Measurements from ENCODE around the gene MDGA2. TPM values are rescaled to one million over a fixed set of nuclear protein-coding genes. Genes with fewer than 3 reads are reported as not detected.

The MDGA2 gene
- total RNA-seq, 1 donor = not detected

GRCh38 chr14:47220096-47220495 is 455.3 kb downstream of the MDGA2 start:
- no peak for TF ChIP-seq CTCF (IDR thresholded peaks at IDR 0.05; ENCODE audit: insufficient read depth, low read depth, low read length)
- no peak overlapping the region for H3K4me3 ChIP-seq (ENCODE audit: low read depth, low read length)
- DNase-seq (ENCODE audit: low read depth) = no peak

- TF ChIP-seq CTCF (IDR thresholded peaks at IDR 0.05; ENCODE audit: insufficient read depth, low read depth, low read length) = no peak
Measured at GRCh38 chr14:47211263-47211662, 464.1 kb downstream of the MDGA2 start.

GRCh38 chr14:47210099-47210498 is 465.3 kb downstream of the MDGA2 start:
- no peak for DNase-seq (ENCODE audit: low read depth)
- no peak for TF ChIP-seq CTCF (IDR thresholded peaks at IDR 0.05; ENCODE audit: insufficient read depth, low read depth, low read length)
- no peak overlapping the region for H3K4me3 ChIP-seq (ENCODE audit: low read depth, low read length)

More at GRCh38 chr14:47211263-47211662, 464.1 kb downstream of the MDGA2 start:
- no peak for DNase-seq (ENCODE audit: low read depth)
- H3K4me3 ChIP-seq (ENCODE audit: low read depth, low read length) = no peak overlapping the region

GRCh38 chr14:47208434-47208833 is 467.0 kb downstream of the MDGA2 start:
- H3K4me3 ChIP-seq (ENCODE audit: low read depth, low read length) = no peak overlapping the region
- DNase-seq (ENCODE audit: low read depth) = no peak
- no peak for TF ChIP-seq CTCF (IDR thresholded peaks at IDR 0.05; ENCODE audit: insufficient read depth, low read depth, low read length)

GRCh38 chr14:47207617-47208016 is 467.8 kb downstream of the MDGA2 start:
- no peak for TF ChIP-seq CTCF (IDR thresholded peaks at IDR 0.05; ENCODE audit: insufficient read depth, low read depth, low read length)
- no peak overlapping the region for H3K4me3 ChIP-seq (ENCODE audit: low read depth, low read length)
- no peak for DNase-seq (ENCODE audit: low read depth)

- H3K4me3 ChIP-seq (ENCODE audit: low read depth, low read length) = no peak overlapping the region
- DNase-seq (ENCODE audit: low read depth) = no peak
- TF ChIP-seq CTCF (IDR thresholded peaks at IDR 0.05; ENCODE audit: insufficient read depth, low read depth, low read length) = no peak
Measured at GRCh38 chr14:47200740-47201139, 474.7 kb downstream of the MDGA2 start.

- no peak overlapping the region for H3K4me3 ChIP-seq (ENCODE audit: low read depth, low read length)
- TF ChIP-seq CTCF (IDR thresholded peaks at IDR 0.05; ENCODE audit: insufficient read depth, low read depth, low read length) = no peak
Measured at GRCh38 chr14:47195582-47195981, 479.8 kb downstream of the MDGA2 start.

More at GRCh38 chr14:47195582-47195981, 479.8 kb downstream of the MDGA2 start:
- DNase-seq (ENCODE audit: low read depth) = no peak
